ENCODE data around the gene LHFPL2. TPM values are rescaled to one million over a fixed set of nuclear protein-coding genes. Genes with fewer than 3 reads are reported as not detected.
"Not testable (repeated sequence)": the region's sequence is repeated elsewhere in the genome, so short reads cannot be mapped to it uniquely, and the experiment has no call there.

LHFPL2 gene, protein sequence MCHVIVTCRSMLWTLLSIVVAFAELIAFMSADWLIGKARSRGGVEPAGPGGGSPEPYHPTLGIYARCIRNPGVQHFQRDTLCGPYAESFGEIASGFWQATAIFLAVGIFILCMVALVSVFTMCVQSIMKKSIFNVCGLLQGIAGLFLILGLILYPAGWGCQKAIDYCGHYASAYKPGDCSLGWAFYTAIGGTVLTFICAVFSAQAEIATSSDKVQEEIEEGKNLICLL
- 8.6 and 10.4 TPM in 2 replicates for polyA plus RNA-seq (2012; rRNA removed)
- 10.1 and 10.4 TPM in 2 replicates for polyA plus RNA-seq (2012; cell fraction: cytosol; rRNA removed)
- 8.4 and 14.2 TPM in 2 replicates for polyA plus RNA-seq (2012; cell fraction: nucleus; rRNA removed)

DNA sequence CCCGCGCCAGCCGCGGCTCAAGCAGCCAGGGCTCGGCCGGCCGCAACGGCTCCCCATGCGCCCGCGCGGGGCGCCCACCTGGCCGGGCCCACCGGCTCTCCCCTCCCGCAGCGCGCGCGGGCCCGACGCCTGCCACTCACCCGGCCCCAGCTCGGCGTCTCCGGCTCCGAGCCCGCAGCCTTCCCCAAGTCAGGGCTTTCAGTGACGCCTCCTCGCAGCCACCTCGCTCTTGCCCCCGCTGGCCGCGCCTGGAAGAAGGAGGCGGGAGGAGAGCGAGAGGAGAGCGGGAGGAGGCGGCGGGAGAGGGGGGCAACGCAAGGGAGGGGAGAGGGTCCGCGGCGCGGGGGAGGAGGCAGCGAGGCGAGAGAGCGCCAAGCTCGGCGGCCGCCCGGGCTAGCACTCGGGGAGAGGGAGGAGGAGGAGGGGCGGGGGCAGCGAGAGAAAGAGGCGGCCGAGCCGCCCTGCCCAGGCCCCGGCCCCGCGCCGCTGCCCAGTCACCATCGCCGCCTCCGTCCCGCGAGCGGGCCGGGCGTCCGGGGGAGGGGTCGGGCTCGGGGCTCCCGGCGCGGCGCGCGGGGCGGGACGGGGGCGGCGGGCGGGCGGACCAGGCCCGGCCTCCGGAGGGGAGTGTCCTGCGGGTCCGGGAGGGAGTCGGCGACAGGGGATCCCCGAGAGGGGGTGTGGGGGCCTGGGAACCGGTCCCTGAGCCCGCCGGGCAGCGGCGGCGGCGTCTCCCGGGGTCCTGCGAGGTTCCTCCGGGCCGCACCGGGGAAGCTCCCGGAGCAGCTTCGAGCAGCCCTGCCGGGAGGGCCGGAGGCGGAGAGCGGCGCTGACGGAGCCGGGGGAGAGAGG, at the start of gene LHFPL2:
TSS of gene LHFPL2 (minus strand) at position 414 of the 852 bp plus-strand sequence. CDS start 138,559 bp downstream, outside the sequence.
- H3K4me1 ChIP-seq (ENCODE audit: control insufficient read depth in 1 of 2, insufficient read depth in 2 of 2, low read depth in 1 of 2, low read length in 1 of 2), result peaks cover 11 to 26% of the 10 kb centered on the region in 2 experiments
- peak within 1 kb of the TSS; percentile 5; the same call in 1 of the 2 replicates for H2AFZ ChIP-seq (ENCODE audit: low read depth)
- ChIA-PET CTCF (interaction anchor here (0.6 to 5.1 kb wide), 20 partner anchors 11 to 484 kb away, joined by 3 to 36 read pairs (median 4); partner anchors contain the start of gene SCAMP1), POLR2A (interaction anchor here (0.6 to 1.5 kb wide), 5 partner anchors 21 to 1301 kb away, joined by 3 to 4 read pairs (median 4); no protein-coding TSS in a partner anchor)
- peaks cover 5 to 15% of the 10 kb centered on the region in 2 experiments for H3K36me3 ChIP-seq (replicated peaks in 1 of 2; ENCODE audit: control insufficient read depth in 1 of 2, insufficient read depth in 2 of 2, low read length in 1 of 2)
- no peaks in the 10 kb centered on the region; the same call in 1 of the 2 replicates for H4K20me1 ChIP-seq (ENCODE audit: insufficient read depth)
- 2% methylated on average over 11 of the region's 112 CpGs for WGBS (ENCODE audit: low lambda C conversion rate)
- peaks cover 8% of the 10 kb centered on the region for H3F3A ChIP-seq (replicated peaks; ENCODE audit: insufficient read depth)
- peak within 1 kb of the TSS; percentile 92 to 93 for H3K27ac ChIP-seq (ENCODE audit: low read depth in 2 of 2, low read length in 1 of 2)
- H3K79me2 ChIP-seq (ENCODE audit: insufficient read depth), result peaks cover 45% of the 10 kb centered on the region
- no peaks in the 10 kb centered on the region for H3K9me3 ChIP-seq
- H3K4me3 ChIP-seq (ENCODE audit: low read depth in 2 of 2, low read length in 1 of 2), result peak within 1 kb of the TSS; percentile 89 to 90
- no peaks in the 10 kb centered on the region for H3K27me3 ChIP-seq (ENCODE audit: insufficient read depth)
- peak; percentile 14; the same call in 1 of the 2 replicates for TF ChIP-seq RAD21 (IDR thresholded peaks at IDR 0.05; ENCODE audit: low read length)
- no peak for TF ChIP-seq FOXM1 (IDR thresholded peaks at IDR 0.05; ENCODE audit: low read depth)
- no peak for TF ChIP-seq CHD2 (IDR thresholded peaks at IDR 0.05; ENCODE audit: low read length, partially characterized antibody)
- TF ChIP-seq EP300 (IDR thresholded peaks at IDR 0.05; ENCODE audit: borderline replicate concordance in 1 of 2, low read depth in 1 of 2, low read length in 1 of 2), result no peak
- TF ChIP-seq, protein P1, sequence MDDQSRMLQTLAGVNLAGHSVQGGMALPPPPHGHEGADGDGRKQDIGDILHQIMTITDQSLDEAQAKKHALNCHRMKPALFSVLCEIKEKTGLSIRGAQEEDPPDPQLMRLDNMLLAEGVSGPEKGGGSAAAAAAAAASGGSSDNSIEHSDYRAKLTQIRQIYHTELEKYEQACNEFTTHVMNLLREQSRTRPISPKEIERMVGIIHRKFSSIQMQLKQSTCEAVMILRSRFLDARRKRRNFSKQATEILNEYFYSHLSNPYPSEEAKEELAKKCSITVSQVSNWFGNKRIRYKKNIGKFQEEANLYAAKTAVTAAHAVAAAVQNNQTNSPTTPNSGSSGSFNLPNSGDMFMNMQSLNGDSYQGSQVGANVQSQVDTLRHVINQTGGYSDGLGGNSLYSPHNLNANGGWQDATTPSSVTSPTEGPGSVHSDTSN (IDR thresholded peaks at IDR 0.05), result 0 out of 2 replicates have a peak, but pooled peaks have one; percentile 20
- TF ChIP-seq MXI1 (IDR thresholded peaks at IDR 0.05; ENCODE audit: low read depth, low read length), result peak; percentile 21; the same call in 1 of the 2 replicates
- TF ChIP-seq, protein P2, sequence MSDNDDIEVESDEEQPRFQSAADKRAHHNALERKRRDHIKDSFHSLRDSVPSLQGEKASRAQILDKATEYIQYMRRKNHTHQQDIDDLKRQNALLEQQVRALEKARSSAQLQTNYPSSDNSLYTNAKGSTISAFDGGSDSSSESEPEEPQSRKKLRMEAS (IDR thresholded peaks at IDR 0.05; ENCODE audit: low read depth), result no peak
- no peak for TF ChIP-seq ELF1 (IDR thresholded peaks at IDR 0.05)
- TF ChIP-seq FOXJ3 (CRISPR knock-in tag; IDR thresholded peaks at IDR 0.05), result no peak
- TF ChIP-seq TEAD4 (IDR thresholded peaks at IDR 0.05; ENCODE audit: borderline replicate concordance, insufficient read depth), result no peak
- H3K4me2 ChIP-seq, result peak within 1 kb of the TSS; percentile 93
- H3K9ac ChIP-seq, result peak within 1 kb of the TSS; percentile 97
- peak; percentile 95 for DNase-seq
- H3K9me2 ChIP-seq, result no peaks in the 10 kb centered on the region

DNA sequence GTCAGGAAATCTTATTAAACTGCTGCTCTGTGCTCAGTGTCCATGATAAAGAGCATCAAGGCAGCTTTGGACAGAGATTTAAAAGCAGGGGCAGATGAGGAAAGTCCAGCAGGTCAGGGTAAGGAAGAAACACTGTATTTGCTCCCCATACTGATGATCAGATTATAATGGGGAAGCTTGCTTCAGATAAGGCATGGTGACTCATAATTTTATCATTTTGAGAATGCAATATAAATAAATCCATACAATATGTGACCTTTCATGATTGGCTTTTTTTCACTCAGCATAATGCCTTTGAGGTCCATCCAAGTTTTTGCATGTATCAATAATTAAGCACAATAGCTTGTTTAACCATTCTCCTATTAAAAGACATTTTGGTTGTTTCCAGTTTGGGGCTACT, 48.1 kb upstream of the LHFPL2 start:
- ChIA-PET POLR2A (no interaction called here), CTCF (no interaction called here)
- no peaks in the 10 kb centered on the region for H3K27me3 ChIP-seq (ENCODE audit: insufficient read depth)
- no peaks in the 10 kb centered on the region for H4K20me1 ChIP-seq (ENCODE audit: insufficient read depth)
- H2AFZ ChIP-seq (ENCODE audit: low read depth), result no peak overlapping the region
- H3K4me2 ChIP-seq, result no peak overlapping the region
- peaks cover 0 to 6% of the 10 kb centered on the region in 2 experiments; a peak in 2 of 4 replicates for H3K4me1 ChIP-seq (ENCODE audit: control insufficient read depth in 1 of 2, insufficient read depth in 2 of 2, low read depth in 1 of 2, low read length in 1 of 2)
- H3K27ac ChIP-seq (ENCODE audit: low read depth in 2 of 2, low read length in 1 of 2), result peak overlapping the region; percentile 12 to 50; a peak in 2 of 4 replicates
- H3K9ac ChIP-seq, result no peak overlapping the region
- H3K36me3 ChIP-seq (replicated peaks in 1 of 2; ENCODE audit: control insufficient read depth in 1 of 2, insufficient read depth in 2 of 2, low read length in 1 of 2), result no peaks in the 10 kb centered on the region
- TF ChIP-seq TCF12 (IDR thresholded peaks at IDR 0.05), result peak; percentile 47; the same call in 1 of the 2 replicates
- peak in 1 of 2 experiments; percentile 37; a peak in 1 of 4 replicates for TF ChIP-seq EP300 (IDR thresholded peaks at IDR 0.05; ENCODE audit: borderline replicate concordance in 1 of 2, low read depth in 1 of 2, low read length in 1 of 2)
- TF ChIP-seq JUND (IDR thresholded peaks at IDR 0.05), result 0 out of 2 replicates have a peak, but pooled peaks have one; percentile 17
- no peak for TF ChIP-seq SIN3A (IDR thresholded peaks at IDR 0.05; ENCODE audit: borderline replicate concordance, low read depth, low read length)
- TF ChIP-seq GATA2 (CRISPR knock-in tag; IDR thresholded peaks at IDR 0.05), result peak; percentile 60
- TF ChIP-seq, protein P3, sequence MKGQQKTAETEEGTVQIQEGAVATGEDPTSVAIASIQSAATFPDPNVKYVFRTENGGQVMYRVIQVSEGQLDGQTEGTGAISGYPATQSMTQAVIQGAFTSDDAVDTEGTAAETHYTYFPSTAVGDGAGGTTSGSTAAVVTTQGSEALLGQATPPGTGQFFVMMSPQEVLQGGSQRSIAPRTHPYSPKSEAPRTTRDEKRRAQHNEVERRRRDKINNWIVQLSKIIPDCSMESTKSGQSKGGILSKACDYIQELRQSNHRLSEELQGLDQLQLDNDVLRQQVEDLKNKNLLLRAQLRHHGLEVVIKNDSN (IDR thresholded peaks at IDR 0.05; ENCODE audit: borderline replicate concordance, low read depth), result no peak
- TF ChIP-seq FOSL2 (IDR thresholded peaks at IDR 0.05; ENCODE audit: borderline replicate concordance, low read depth), result peak; percentile 7; the same call in 1 of the 2 replicates
- H3K4me3 ChIP-seq (ENCODE audit: low read depth in 2 of 2, low read length in 1 of 2), result no peak overlapping the region
- no peaks in the 10 kb centered on the region; the same call in 1 of the 2 replicates for H3K9me3 ChIP-seq
- DNase-seq, result no peak
- H3F3A ChIP-seq (replicated peaks; ENCODE audit: insufficient read depth), result peaks cover 17% of the 10 kb centered on the region
- H3K9me2 ChIP-seq, result no peaks in the 10 kb centered on the region
- H3K79me2 ChIP-seq (ENCODE audit: insufficient read depth), result no peaks in the 10 kb centered on the region

DNA sequence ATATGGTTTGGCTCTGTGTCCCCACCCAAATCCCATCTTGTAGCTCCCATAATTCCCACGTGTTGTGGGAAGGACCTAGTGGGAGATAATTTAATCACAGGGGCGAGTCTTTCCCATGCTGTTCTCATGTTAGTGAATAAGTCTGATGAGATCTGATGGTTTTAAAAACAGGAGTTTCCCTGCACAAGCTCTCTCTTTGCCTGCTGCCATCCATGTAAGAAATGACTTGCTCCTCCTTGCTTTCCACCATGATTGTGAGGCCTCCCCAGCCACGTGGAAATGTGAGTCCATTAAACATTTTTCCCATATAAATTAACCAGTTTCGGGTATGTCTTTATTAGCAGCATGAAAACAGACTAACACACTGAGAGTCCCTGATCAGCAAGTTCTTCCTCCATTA, 47.5 kb upstream of the LHFPL2 start:
- H3F3A ChIP-seq (replicated peaks; ENCODE audit: insufficient read depth), result peaks cover 17% of the 10 kb centered on the region
- 56% methylated on average over 4 of the region's 4 CpGs for WGBS (ENCODE audit: low lambda C conversion rate)
- H3K4me3 ChIP-seq (ENCODE audit: low read depth in 2 of 2, low read length in 1 of 2); POLR2A ChIA-PET; CTCF ChIA-PET; H2AFZ ChIP-seq (ENCODE audit: low read depth); H4K20me1 ChIP-seq (ENCODE audit: insufficient read depth); H3K9ac ChIP-seq; H3K36me3 ChIP-seq (replicated peaks in 1 of 2; ENCODE audit: control insufficient read depth in 1 of 2, insufficient read depth in 2 of 2, low read length in 1 of 2); H3K79me2 ChIP-seq (ENCODE audit: insufficient read depth); H3K27me3 ChIP-seq (ENCODE audit: insufficient read depth); H3K9me2 ChIP-seq; H3K4me2 ChIP-seq; H3K4me1 ChIP-seq (ENCODE audit: control insufficient read depth in 1 of 2, insufficient read depth in 2 of 2, low read depth in 1 of 2, low read length in 1 of 2); H3K9me3 ChIP-seq; DNase-seq: not testable (repeated sequence)
- peak overlapping the region in 1 of 2 experiments; percentile 50; a peak in 2 of 4 replicates for H3K27ac ChIP-seq (ENCODE audit: low read depth in 2 of 2, low read length in 1 of 2)
